GM19240 (cell line): ENCODE measurements around the gene TBC1D22A.

Experiments used
- DNase-seq: peaks from one replicate; pipeline ENCODE4 v3.0.0; 2011; ENCODE audit warnings: low spot score; ENCODE audit not compliant: insufficient read length

The TBC1D22A gene

GRCh38 chr22:46834021-46834737 lies 71.7 kb downstream of the TBC1D22A start:
- no peak for DNase-seq

- no peak for DNase-seq
Measured at GRCh38 chr22:46835288-46835687, 72.8 kb downstream of the TBC1D22A start.

- no peak for DNase-seq
Measured at GRCh38 chr22:46835693-46836092, 73.2 kb downstream of the TBC1D22A start.

GRCh38 chr22:46841522-46841921 lies 79.1 kb downstream of the TBC1D22A start:
- no peak for DNase-seq

GRCh38 chr22:46842606-46843005 lies 80.2 kb downstream of the TBC1D22A start:
- no peak for DNase-seq

GRCh38 chr22:46843821-46844255 lies 81.4 kb downstream of the TBC1D22A start:
- no peak for DNase-seq

- DNase-seq, result no peak
Measured at GRCh38 chr22:46844606-46845210, 82.3 kb downstream of the TBC1D22A start.

- DNase-seq, result no peak
Measured at GRCh38 chr22:46845296-46846149, 83.1 kb downstream of the TBC1D22A start.

GRCh38 chr22:46846150-46846831 lies 83.8 kb downstream of the TBC1D22A start:
- no peak for DNase-seq

- DNase-seq, result no peak
Measured at GRCh38 chr22:46846832-46847355, 84.4 kb downstream of the TBC1D22A start.

- DNase-seq, result no peak
Measured at GRCh38 chr22:46848197-46848596, 85.7 kb downstream of the TBC1D22A start.

- DNase-seq, result no peak
Measured at GRCh38 chr22:46849101-46849500, 86.7 kb downstream of the TBC1D22A start.

- DNase-seq, result no peak
Measured at GRCh38 chr22:46849951-46850350, 87.5 kb downstream of the TBC1D22A start.

- DNase-seq, result no peak
Measured at GRCh38 chr22:46851311-46851710, 88.9 kb downstream of the TBC1D22A start.

- no peak for DNase-seq
Measured at GRCh38 chr22:46851941-46852340, 89.5 kb downstream of the TBC1D22A start.

- no peak for DNase-seq
Measured at GRCh38 chr22:46852771-46853170, 90.3 kb downstream of the TBC1D22A start.

GRCh38 chr22:46853191-46853590 lies 90.7 kb downstream of the TBC1D22A start:
- DNase-seq, result no peak

- no peak for DNase-seq
Measured at GRCh38 chr22:46854125-46854870, 91.8 kb downstream of the TBC1D22A start.

GRCh38 chr22:46855681-46856080 lies 93.2 kb downstream of the TBC1D22A start:
- no peak for DNase-seq

- DNase-seq, result no peak
Measured at GRCh38 chr22:46856661-46857060, 94.2 kb downstream of the TBC1D22A start.
